WTC11 (cell line): ENCODE results near the gene DISP2. TPM values are rescaled to one million over a fixed set of nuclear protein-coding genes. Genes with fewer than 3 reads are reported as not detected.

Experiments used
- ATAC-seq: fragments of 200-7000 bp; cut with Tn5 transposase; 2 replicates; pipeline ENCODE4 v1.10.0; 2021; ENCODE audit warnings: mild to moderate bottlenecking, moderate library complexity
- CTCF ChIA-PET: fragments of 300-600 bp; sonication (Branson Sonifier 250); formaldehyde crosslinking; loops from one replicate; lab custom pipeline; 2021; ENCODE audit warnings: antibody characterized with exemption; lab: Charles Lee
- POLR2A ChIA-PET: fragments of 350-600 bp; sonication (Branson Sonifier 250); formaldehyde crosslinking; loops from one replicate; lab custom pipeline; 2021; ENCODE audit warnings: antibody characterized with exemption; lab: Charles Lee
- DNase-seq: peaks from one replicate; pipeline ENCODE4 v3.0.0; 2021; ENCODE audit warnings: low spot score
- H3K27ac Mint-ChIP-seq: 2 replicates; pipeline ENCODE4 v1.8.0; 2021; ENCODE audit warnings: mixed read lengths
- H3K27me3 Mint-ChIP-seq: 2 replicates; pipeline ENCODE4 v1.8.0; 2021; ENCODE audit warnings: low read depth, mild to moderate bottlenecking, moderate library complexity, mixed read lengths
- H3K36me3 Mint-ChIP-seq: 2 replicates; pipeline ENCODE4 v1.8.0; 2021; ENCODE audit warnings: mixed read lengths
- H3K4me1 Mint-ChIP-seq: 2 replicates; pipeline ENCODE4 v1.8.0; 2022; ENCODE audit warnings: mixed read lengths
- H3K4me3 Mint-ChIP-seq: 2 replicates; pipeline ENCODE4 v1.8.0; 2021; ENCODE audit warnings: mild to moderate bottlenecking, moderate library complexity, mixed read lengths
- H3K9me3 Mint-ChIP-seq: 2 replicates; pipeline ENCODE4 v1.8.0; 2021; ENCODE audit warnings: mixed read lengths
- CBFB ChIP-seq: sonication (generic); formaldehyde crosslinking; IDR thresholded peaks from 2 replicates; pipeline ENCODE4 v1.8.1; 2022; ENCODE audit warnings: mild to moderate bottlenecking, low read depth, missing genetic modification reagents
- FOXJ3 ChIP-seq: sonication (generic); formaldehyde crosslinking; IDR thresholded peaks from 2 replicates; pipeline ENCODE4 v1.9.0; 2021; ENCODE audit warnings: missing genetic modification reagents, mild to moderate bottlenecking, borderline replicate concordance
- FOXK1 ChIP-seq: sonication (generic); formaldehyde crosslinking; IDR thresholded peaks from 2 replicates; pipeline ENCODE4 v1.8.0; 2022; ENCODE audit warnings: mild to moderate bottlenecking, moderate library complexity, missing genetic modification reagents
- FOXP1 ChIP-seq: sonication (generic); formaldehyde crosslinking; IDR thresholded peaks from 2 replicates; pipeline ENCODE4 v1.8.0; 2022; ENCODE audit warnings: missing genetic modification reagents, mild to moderate bottlenecking, moderate library complexity, borderline replicate concordance
- FOXP4 ChIP-seq: sonication (generic); formaldehyde crosslinking; IDR thresholded peaks from 2 replicates; pipeline ENCODE4 v1.8.0; 2022; ENCODE audit warnings: mild to moderate bottlenecking, missing genetic modification reagents
- HMGA2 ChIP-seq: fragments of 250-450 bp; sonication (Bioruptor Pico); IDR thresholded peaks from 2 replicates; pipeline ENCODE4 v1.4.0; 2021; ENCODE audit warnings: mild to moderate bottlenecking, moderate library complexity
- MAX ChIP-seq: sonication (generic); formaldehyde crosslinking; IDR thresholded peaks from 2 replicates; pipeline ENCODE4 v1.8.0; 2022; ENCODE audit warnings: mild to moderate bottlenecking, missing genetic modification reagents
- MXD4 ChIP-seq: fragments of 250-450 bp; sonication (Bioruptor Pico); IDR thresholded peaks from 2 replicates; pipeline ENCODE4 v1.8.0; 2021; ENCODE audit warnings: mild to moderate bottlenecking, moderate library complexity, borderline replicate concordance
- SP1 ChIP-seq: sonication (generic); formaldehyde crosslinking; conservative IDR thresholded peaks from 2 replicates; pipeline ENCODE4 v1.8.1; 2022; ENCODE audit warnings: missing genetic modification reagents
- ZNF232 ChIP-seq: sonication (generic); formaldehyde crosslinking; IDR thresholded peaks from 2 replicates; pipeline ENCODE4 v1.8.0; 2022; ENCODE audit warnings: mild to moderate bottlenecking, missing genetic modification reagents
- ZNF532 ChIP-seq: fragments of 250-450 bp; sonication (Bioruptor Pico); IDR thresholded peaks from 2 replicates; pipeline ENCODE4 v1.9.0; 2021; ENCODE audit warnings: mild to moderate bottlenecking, borderline replicate concordance
- total RNA-seq: library from RNA; stranded (reverse); gene quantifications from 3 replicates; pipeline ENCODE4 v1.2.3, GENCODE V29; 2021
- TF ChIP-seq, protein P1 (sequence below): fragments of 250-450 bp; sonication (Bioruptor Pico); conservative IDR thresholded peaks from 2 replicates; pipeline ENCODE4 v1.9.0; 2021; ENCODE audit warnings: mild to moderate bottlenecking
- TF ChIP-seq, protein P2 (sequence below): sonication (generic); formaldehyde crosslinking; IDR thresholded peaks from 2 replicates; pipeline ENCODE4 v1.8.0; 2022; ENCODE audit warnings: mild to moderate bottlenecking, missing genetic modification reagents
- TF ChIP-seq, protein P3 (sequence below): sonication (generic); formaldehyde crosslinking; IDR thresholded peaks from 2 replicates; pipeline ENCODE4 v1.8.1; 2023; ENCODE audit warnings: mild to moderate bottlenecking, missing genetic modification reagents
- TF ChIP-seq, protein P4 (sequence below): sonication (generic); formaldehyde crosslinking; conservative IDR thresholded peaks from 2 replicates; pipeline ENCODE4 v1.8.1; 2022; ENCODE audit warnings: mild to moderate bottlenecking, missing genetic modification reagents
- TF ChIP-seq, protein P5 (sequence below): sonication (generic); formaldehyde crosslinking; IDR thresholded peaks from 2 replicates; pipeline ENCODE4 v1.8.0; 2022; ENCODE audit warnings: mild to moderate bottlenecking, missing genetic modification reagents

Gene DISP2
- total RNA-seq, 1 experiment from 2014 or later, result 3.5 TPM

DNA sequence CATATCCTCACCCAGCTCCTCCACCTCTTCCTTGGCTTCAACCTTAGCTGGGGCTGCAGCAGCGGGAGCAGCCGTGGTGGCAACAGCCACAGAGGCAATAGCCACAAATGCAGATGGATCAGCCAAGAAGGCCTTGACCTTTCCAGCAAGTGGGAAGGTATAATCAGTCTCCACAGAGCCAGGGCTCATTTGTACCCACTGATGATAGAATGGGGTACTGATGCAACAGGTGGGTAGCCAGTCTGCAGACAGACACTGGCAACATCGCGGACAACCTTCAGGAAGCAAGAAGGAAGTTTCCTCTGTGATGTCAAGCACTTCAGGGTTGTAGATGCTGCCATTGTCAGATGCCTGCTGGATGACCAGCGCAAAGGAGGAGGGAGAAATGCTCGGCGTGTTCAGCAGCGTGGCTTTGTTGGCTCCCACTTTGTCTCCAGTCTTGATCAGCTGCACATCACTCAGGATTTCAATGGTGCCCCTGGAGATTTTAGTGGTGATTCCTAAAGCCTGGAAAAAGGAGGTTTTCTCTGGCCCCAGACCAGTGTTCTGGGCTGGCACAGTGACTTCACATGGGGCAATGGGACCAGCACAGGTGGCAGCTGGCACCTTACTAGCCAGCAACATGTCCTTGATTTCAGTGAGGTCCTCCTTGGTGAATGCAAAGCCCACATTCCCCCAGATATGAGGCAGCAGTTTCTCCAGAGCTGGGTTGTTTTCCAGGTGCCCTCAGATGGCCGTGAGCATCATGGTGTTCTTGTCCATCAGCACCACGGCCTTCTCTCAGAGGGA, 45.5 kb upstream of the DISP2 start (continued):
- TF ChIP-seq, protein P1, sequence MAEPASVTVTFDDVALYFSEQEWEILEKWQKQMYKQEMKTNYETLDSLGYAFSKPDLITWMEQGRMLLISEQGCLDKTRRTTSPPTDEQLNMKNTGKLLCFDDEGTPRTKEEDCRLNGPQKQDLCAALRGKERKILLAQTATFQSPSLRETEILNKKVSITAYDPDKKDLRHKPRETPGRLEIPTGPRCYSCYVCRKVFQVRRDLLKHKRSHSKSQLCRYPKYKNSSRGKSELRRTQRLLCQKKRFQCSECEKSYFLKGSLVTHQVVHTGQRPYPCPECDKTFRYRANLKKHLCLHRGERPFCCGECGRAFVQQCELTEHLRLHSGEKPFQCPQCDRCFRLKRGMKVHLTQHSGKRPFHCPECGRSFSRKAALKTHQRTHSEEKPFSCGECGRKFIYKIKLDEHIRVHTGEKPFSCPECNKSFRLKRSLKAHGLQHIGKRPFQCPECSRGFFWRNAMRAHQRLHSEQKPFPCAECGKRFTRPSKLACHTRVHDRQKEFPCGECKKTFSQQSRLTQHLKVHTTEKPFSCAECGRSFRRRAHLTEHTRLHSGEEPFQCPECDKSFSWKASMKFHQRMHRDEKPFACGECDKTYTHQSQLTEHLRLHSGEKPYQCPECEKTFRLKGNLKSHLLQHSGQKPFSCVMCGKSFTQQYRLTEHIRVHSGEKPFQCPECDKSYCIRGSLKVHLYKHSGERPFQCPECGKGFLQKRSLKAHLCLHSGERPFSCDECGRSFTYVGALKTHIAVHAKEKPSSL (CRISPR knock-in tag), result no peak
- no peak for TF ChIP-seq ZNF532 (CRISPR knock-in tag)
- TF ChIP-seq FOXP1 (CRISPR knock-in tag), result no peak
- no peak for TF ChIP-seq CBFB (CRISPR knock-in tag)
- no peak for TF ChIP-seq HMGA2 (CRISPR knock-in tag)

GRCh38 chr15:40313531-40314398, 44.3 kb upstream of the DISP2 start:
- Mint-ChIP-seq H3K4me1 (peaks cover 13% of the 10 kb centered on the region), H3K27me3 (peaks cover 19% of the 10 kb centered on the region), H3K9me3 (no peaks in the 10 kb centered on the region), H3K36me3 (no peaks in the 10 kb centered on the region), H3K4me3 (no peak overlapping the region), H3K27ac (no peak overlapping the region)
- ATAC-seq (no peak), DNase-seq (no peak)
- POLR2A ChIA-PET, result no interaction called here
- CTCF ChIA-PET, result interaction anchor here (1.0 to 17.8 kb wide), 5 partner anchors 7 to 39 kb away, joined by 3 to 690 read pairs (median 6); partner anchors contain the start of gene INAFM2
- TF ChIP-seq MAX, result no peak
- TF ChIP-seq, protein P2, sequence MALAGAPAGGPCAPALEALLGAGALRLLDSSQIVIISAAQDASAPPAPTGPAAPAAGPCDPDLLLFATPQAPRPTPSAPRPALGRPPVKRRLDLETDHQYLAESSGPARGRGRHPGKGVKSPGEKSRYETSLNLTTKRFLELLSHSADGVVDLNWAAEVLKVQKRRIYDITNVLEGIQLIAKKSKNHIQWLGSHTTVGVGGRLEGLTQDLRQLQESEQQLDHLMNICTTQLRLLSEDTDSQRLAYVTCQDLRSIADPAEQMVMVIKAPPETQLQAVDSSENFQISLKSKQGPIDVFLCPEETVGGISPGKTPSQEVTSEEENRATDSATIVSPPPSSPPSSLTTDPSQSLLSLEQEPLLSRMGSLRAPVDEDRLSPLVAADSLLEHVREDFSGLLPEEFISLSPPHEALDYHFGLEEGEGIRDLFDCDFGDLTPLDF (CRISPR knock-in tag), result no peak
- TF ChIP-seq FOXJ3 (CRISPR knock-in tag), result no peak
- no peak for TF ChIP-seq FOXK1 (CRISPR knock-in tag)
- TF ChIP-seq ZNF232 (CRISPR knock-in tag), result no peak
- TF ChIP-seq, protein P3, sequence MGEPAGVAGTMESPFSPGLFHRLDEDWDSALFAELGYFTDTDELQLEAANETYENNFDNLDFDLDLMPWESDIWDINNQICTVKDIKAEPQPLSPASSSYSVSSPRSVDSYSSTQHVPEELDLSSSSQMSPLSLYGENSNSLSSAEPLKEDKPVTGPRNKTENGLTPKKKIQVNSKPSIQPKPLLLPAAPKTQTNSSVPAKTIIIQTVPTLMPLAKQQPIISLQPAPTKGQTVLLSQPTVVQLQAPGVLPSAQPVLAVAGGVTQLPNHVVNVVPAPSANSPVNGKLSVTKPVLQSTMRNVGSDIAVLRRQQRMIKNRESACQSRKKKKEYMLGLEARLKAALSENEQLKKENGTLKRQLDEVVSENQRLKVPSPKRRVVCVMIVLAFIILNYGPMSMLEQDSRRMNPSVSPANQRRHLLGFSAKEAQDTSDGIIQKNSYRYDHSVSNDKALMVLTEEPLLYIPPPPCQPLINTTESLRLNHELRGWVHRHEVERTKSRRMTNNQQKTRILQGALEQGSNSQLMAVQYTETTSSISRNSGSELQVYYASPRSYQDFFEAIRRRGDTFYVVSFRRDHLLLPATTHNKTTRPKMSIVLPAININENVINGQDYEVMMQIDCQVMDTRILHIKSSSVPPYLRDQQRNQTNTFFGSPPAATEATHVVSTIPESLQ (CRISPR knock-in tag), result no peak
- no peak for TF ChIP-seq FOXP4
- no peak for TF ChIP-seq MXD4 (CRISPR knock-in tag)
- TF ChIP-seq, protein P4, sequence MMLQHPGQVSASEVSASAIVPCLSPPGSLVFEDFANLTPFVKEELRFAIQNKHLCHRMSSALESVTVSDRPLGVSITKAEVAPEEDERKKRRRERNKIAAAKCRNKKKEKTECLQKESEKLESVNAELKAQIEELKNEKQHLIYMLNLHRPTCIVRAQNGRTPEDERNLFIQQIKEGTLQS (CRISPR knock-in tag), result no peak
- TF ChIP-seq, protein P1 (CRISPR knock-in tag), result no peak
- TF ChIP-seq, protein P5, sequence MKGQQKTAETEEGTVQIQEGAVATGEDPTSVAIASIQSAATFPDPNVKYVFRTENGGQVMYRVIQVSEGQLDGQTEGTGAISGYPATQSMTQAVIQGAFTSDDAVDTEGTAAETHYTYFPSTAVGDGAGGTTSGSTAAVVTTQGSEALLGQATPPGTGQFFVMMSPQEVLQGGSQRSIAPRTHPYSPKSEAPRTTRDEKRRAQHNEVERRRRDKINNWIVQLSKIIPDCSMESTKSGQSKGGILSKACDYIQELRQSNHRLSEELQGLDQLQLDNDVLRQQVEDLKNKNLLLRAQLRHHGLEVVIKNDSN (CRISPR knock-in tag), result no peak
- TF ChIP-seq SP1 (CRISPR knock-in tag), result no peak
